Kidney tubule cell (primary cell): ENCODE results near the gene NRXN3.

Source experiments
- DNase-seq: peaks from one replicate; pipeline ENCODE4 v3.0.0-alpha.2; 2018; ENCODE audit warnings: low spot score

Gene NRXN3

DNA sequence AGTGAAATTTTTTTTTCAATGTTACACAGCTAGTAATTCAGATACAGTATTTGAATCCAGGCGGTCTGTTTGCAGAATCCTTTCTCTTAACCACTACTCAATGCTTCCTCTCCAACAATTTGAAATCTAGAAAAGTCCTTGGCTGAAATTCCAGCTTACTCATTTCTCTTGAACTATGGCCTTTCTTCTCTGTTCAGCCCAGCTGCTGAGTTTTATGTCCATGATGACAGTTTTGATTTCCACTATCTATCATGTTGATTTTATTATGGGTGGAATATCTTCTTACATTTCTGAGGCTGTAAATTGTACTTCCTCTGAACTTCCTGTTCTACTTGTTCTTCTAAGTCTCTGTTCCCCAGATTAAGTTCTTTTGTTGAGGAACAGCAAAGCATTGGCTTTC is 1725.8 kb downstream of the NRXN3 start:
- no peak for DNase-seq

DNA sequence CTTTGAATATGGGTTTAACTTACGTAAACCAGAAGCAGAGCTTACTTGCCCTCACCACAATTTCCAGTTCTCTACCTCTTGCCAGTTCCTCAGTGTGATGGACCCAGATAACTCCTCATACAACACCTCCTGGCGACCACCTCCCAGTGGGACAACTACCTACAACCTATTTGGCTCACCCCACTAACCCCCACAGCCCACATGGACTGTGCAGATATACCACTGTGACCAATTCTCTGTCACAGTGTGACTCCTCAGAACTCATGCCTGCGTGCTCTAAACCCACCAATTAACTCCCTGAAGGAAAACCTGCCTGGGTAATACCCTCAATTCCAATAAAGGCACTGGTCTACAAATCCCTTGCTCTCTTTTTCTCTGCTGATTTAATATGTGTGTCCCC is 1729.4 kb downstream of the NRXN3 start:
- no peak for DNase-seq

DNA sequence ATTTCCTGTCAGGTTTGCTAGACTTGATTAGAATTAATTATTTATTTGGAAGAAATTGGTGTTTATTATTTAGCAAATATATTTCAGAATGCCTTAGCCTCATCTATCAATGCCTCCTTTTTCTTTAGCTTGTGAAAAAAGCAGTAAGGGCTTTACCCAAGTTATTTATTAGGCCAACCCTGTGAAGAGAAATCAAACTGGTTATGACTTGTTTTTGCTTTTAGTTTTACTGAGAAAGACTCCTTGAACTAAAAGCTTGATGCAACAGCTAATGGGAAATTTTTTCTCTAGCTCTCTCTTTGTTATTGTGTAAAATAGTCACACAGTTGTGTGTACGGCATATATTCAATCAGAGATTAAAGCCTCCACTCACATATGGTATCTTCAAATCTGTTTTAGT is 1734.3 kb downstream of the NRXN3 start:
- DNase-seq, result no peak

DNA sequence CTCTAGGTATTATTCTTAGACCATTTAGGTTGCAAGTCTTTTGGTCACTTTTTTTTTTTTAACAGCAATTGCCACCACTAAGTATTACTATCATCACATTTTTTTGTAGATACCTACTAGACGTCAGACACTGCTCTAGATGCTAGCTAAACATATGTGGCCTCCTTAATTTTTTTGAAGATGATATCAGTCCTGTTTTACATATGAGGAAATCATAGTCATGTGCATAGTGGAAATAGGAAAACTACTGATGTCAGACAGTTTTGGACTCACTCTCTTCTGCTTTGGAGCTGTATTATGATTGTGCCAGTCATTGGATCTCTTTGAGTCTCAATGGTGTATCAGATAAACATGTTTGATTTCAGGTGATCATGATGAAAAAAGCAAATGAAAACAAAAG is 1736.8 kb downstream of the NRXN3 start:
- no peak for DNase-seq

- no peak for DNase-seq
Observed at GRCh38 chr14:79910086-79910485, 1739.9 kb downstream of the NRXN3 start.

- DNase-seq, result no peak
Observed at GRCh38 chr14:79911744-79912143, 1741.6 kb downstream of the NRXN3 start.

DNA sequence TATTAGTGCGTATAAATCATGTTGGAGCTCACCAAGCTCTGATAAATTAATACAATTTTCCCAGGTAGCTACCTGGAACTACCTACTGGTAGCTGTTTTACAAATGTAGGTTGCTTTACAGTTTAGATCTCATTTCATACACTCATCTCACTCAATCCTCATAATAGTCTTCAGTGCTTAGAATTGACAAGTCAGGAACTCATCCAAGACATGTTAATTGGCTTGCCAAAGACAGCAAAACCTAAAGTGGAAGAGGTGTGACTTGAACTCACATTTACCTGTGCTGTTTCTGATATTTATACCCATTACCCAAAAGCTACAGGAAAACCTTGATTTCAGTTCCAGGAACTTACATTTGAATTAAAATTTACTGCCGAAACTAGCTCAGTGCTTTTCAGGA is 1744.4 kb downstream of the NRXN3 start:
- no peak for DNase-seq

GRCh38 chr14:79915406-79915805 is 1745.2 kb downstream of the NRXN3 start:
- DNase-seq, result no peak

- DNase-seq, result no peak
Observed at GRCh38 chr14:79916281-79916680, 1746.1 kb downstream of the NRXN3 start.

- DNase-seq, result peak; percentile 29
Observed at GRCh38 chr14:79916892-79917291, 1746.7 kb downstream of the NRXN3 start.
